ENCODE measurements around the gene PHC3.

DNA sequence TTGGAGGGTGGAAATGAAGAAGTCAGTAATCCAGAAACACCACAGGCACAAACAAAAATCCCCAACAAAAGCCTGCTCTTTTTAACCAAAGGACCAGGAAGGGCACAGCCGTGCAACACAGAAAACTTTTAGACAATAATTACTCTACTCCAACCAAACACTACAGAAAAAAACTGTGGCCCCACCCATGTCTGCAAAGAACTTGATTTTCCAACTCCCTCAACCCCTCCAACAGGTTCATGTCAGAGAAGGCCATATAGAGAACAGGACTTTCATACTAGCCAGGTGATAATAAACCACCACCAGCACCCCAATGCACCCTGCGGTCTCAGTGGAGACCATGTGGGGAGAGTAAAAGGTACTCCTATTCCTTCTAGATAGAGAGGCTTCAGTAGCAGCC is 16.8 kb downstream of the PHC3 start:
- TF ChIP-seq POLR2A (IDR thresholded peaks at IDR 0.05): no peak
- TF ChIP-seq, protein P1, sequence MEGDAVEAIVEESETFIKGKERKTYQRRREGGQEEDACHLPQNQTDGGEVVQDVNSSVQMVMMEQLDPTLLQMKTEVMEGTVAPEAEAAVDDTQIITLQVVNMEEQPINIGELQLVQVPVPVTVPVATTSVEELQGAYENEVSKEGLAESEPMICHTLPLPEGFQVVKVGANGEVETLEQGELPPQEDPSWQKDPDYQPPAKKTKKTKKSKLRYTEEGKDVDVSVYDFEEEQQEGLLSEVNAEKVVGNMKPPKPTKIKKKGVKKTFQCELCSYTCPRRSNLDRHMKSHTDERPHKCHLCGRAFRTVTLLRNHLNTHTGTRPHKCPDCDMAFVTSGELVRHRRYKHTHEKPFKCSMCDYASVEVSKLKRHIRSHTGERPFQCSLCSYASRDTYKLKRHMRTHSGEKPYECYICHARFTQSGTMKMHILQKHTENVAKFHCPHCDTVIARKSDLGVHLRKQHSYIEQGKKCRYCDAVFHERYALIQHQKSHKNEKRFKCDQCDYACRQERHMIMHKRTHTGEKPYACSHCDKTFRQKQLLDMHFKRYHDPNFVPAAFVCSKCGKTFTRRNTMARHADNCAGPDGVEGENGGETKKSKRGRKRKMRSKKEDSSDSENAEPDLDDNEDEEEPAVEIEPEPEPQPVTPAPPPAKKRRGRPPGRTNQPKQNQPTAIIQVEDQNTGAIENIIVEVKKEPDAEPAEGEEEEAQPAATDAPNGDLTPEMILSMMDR (IDR thresholded peaks at IDR 0.05): no peak
- TF ChIP-seq EP300 (IDR thresholded peaks at IDR 0.05): no peak
